HepG2 (cell line): Measurements from ENCODE around the gene FUBP3. TPM values are rescaled to one million over a fixed set of nuclear protein-coding genes. Genes with fewer than 3 reads are reported as not detected.

ENCODE experiments used
- ARID3A ChIP-seq: IDR thresholded peaks from 2 replicates; pipeline ENCODE4 v1.6.1; 2012; ENCODE audit warnings: low read depth, low read length, improper control_type of control experiment
- ARNT2 ChIP-seq: sonication (generic); formaldehyde crosslinking; IDR thresholded peaks from 2 replicates; pipeline ENCODE4 v1.8.0; 2022; ENCODE audit warnings: mild to moderate bottlenecking, low read depth, missing genetic modification reagents, moderate library complexity
- FOXJ3 ChIP-seq: sonication (generic); formaldehyde crosslinking; IDR thresholded peaks from 2 replicates; pipeline ENCODE4 v1.4.0; 2020; ENCODE audit warnings: missing genetic modification reagents, mild to moderate bottlenecking, borderline replicate concordance
- HNRNPH1 ChIP-seq: fragments of 200-400 bp; formaldehyde crosslinking; optimal IDR thresholded peaks from 2 replicates; pipeline ENCODE3; 2017; ENCODE audit warnings: mild to moderate bottlenecking, low read depth, low read length
- IRF2 ChIP-seq: IDR thresholded peaks from 2 replicates; pipeline ENCODE4 v1.6.1; 2018; ENCODE audit warnings: missing genetic modification reagents, missing compliant biosample characterization
- JARID2 ChIP-seq: sonication (generic); formaldehyde crosslinking; IDR thresholded peaks from 2 replicates; pipeline ENCODE4 v1.8.1; 2023; ENCODE audit warnings: missing genetic modification reagents, inconsistent platforms; ENCODE audit not compliant: insufficient replicate concordance
- MIER2 ChIP-seq: IDR thresholded peaks from 2 replicates; pipeline ENCODE4 v1.6.1; 2016; ENCODE audit warnings: missing biosample characterization, missing genetic modification reagents
- NFE2 ChIP-seq: sonication (generic); formaldehyde crosslinking; IDR thresholded peaks from 2 replicates; pipeline ENCODE4 v1.4.0; 2020; ENCODE audit warnings: missing genetic modification reagents
- PCBP1 ChIP-seq: fragments of 200-400 bp; formaldehyde crosslinking; IDR thresholded peaks from 2 replicates; pipeline ENCODE4 v1.6.1; 2017; ENCODE audit warnings: mild to moderate bottlenecking, low read depth, low read length, borderline replicate concordance
- RFX5 ChIP-seq: IDR thresholded peaks from 2 replicates; pipeline ENCODE4 v1.6.1; 2011; ENCODE audit warnings: low read depth, low read length, improper control_type of control experiment
- SNAPC2 ChIP-seq: sonication (generic); formaldehyde crosslinking; IDR thresholded peaks from 2 replicates; pipeline ENCODE4 v1.8.1; 2022; ENCODE audit warnings: mild to moderate bottlenecking, missing genetic modification reagents
- TCF7 ChIP-seq: sonication (generic); IDR thresholded peaks from 2 replicates; pipeline ENCODE4 v1.6.1; 2016; ENCODE audit warnings: antibody characterized with exemption, low read depth
- ZNF136 ChIP-seq: sonication (generic); formaldehyde crosslinking; IDR thresholded peaks from 2 replicates; pipeline ENCODE4 v1.8.1; 2022; ENCODE audit warnings: low read depth, mild to moderate bottlenecking, moderate library complexity, missing genetic modification reagents
- ZNF20 ChIP-seq: sonication (generic); formaldehyde crosslinking; IDR thresholded peaks from 2 replicates; pipeline ENCODE4 v1.4.0; 2020; ENCODE audit warnings: mild to moderate bottlenecking, moderate library complexity, missing genetic modification reagents
- ZNF343 ChIP-seq: sonication (generic); formaldehyde crosslinking; IDR thresholded peaks from 2 replicates; pipeline ENCODE4 v1.4.0; 2020; ENCODE audit warnings: mild to moderate bottlenecking, missing genetic modification reagents
- ZNF430 ChIP-seq: sonication (generic); formaldehyde crosslinking; IDR thresholded peaks from 2 replicates; pipeline ENCODE4 v1.9.0; 2021; ENCODE audit warnings: mild to moderate bottlenecking, missing genetic modification reagents
- polyA plus RNA-seq, 8 experiments: library from polyadenylated mRNA; depleted of rRNA in 3 of 8; stranded (reverse) in 7 of 8; unstranded in 1 of 8; fragments of >200 nt; fragmentation: Illumina TruSeq in 4 of 8; extraction: Trizol in 4 of 8; gene quantifications; 2 replicates each; pipeline versions ENCODE4 v1.2.1 to v1.2.3, GENCODE V29; 2011 to 2016; ENCODE audit warnings: low read depth in 4 of 8, missing spikeins in 1 of 8, mixed read lengths in 1 of 8; ENCODE audit not compliant: insufficient read depth in 1 of 8
- total RNA-seq, 5 experiments: library from RNA; depleted of rRNA; stranded (reverse); fragments of >200 nt; fragmentation: Illumina TruSeq; extraction: Trizol; gene quantifications; 2 replicates each; pipeline ENCODE4 v1.2.3, GENCODE V29; 2016; ENCODE audit warnings: low read depth in 1 of 5
- TF ChIP-seq, protein P1 (sequence below): sonication (generic); formaldehyde crosslinking; IDR thresholded peaks from 2 replicates; pipeline ENCODE4 v1.5.1; 2020; ENCODE audit warnings: mild to moderate bottlenecking, missing genetic modification reagents, moderate library complexity
- TF ChIP-seq, protein P2 (sequence below): sonication (generic); formaldehyde crosslinking; conservative IDR thresholded peaks from 2 replicates; pipeline ENCODE4 v1.4.0; 2020; ENCODE audit warnings: missing genetic modification reagents
- TF ChIP-seq, protein P3 (sequence below): sonication (generic); formaldehyde crosslinking; IDR thresholded peaks from 2 replicates; pipeline ENCODE4 v1.5.0; 2020; ENCODE audit warnings: missing genetic modification reagents
- TF ChIP-seq, protein P4 (sequence below): sonication (generic); formaldehyde crosslinking; conservative IDR thresholded peaks from 2 replicates; pipeline ENCODE4 v1.8.0; 2022; ENCODE audit warnings: mild to moderate bottlenecking, moderate library complexity, missing genetic modification reagents

The FUBP3 gene
- total and polyA plus RNA-seq, 2 of the 13 experiments (the other 11 are each of a cell fraction or from before 2014, with no cell fraction given), result 28.7 to 40.0 TPM

- TF ChIP-seq, protein P1, sequence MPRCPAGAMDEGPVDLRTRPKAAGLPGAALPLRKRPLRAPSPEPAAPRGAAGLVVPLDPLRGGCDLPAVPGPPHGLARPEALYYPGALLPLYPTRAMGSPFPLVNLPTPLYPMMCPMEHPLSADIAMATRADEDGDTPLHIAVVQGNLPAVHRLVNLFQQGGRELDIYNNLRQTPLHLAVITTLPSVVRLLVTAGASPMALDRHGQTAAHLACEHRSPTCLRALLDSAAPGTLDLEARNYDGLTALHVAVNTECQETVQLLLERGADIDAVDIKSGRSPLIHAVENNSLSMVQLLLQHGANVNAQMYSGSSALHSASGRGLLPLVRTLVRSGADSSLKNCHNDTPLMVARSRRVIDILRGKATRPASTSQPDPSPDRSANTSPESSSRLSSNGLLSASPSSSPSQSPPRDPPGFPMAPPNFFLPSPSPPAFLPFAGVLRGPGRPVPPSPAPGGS, result peak; percentile 62; the same call in 1 of the 2 replicates
- TF ChIP-seq ZNF20 (CRISPR knock-in tag) (no peak), IRF2 (CRISPR knock-in tag) (peak; percentile 43; the same call in 1 of the 2 replicates), HNRNPH1 (no peak), FOXJ3 (CRISPR knock-in tag) (no peak; the same call in 1 of the 2 replicates), PCBP1 (no peak), TCF7 (no peak), ZNF430 (no peak; the same call in 1 of the 2 replicates), ARID3A (no peak), MIER2 (no peak), SNAPC2 (CRISPR knock-in tag) (0 out of 2 replicates have a peak, but pooled peaks have one; percentile 76), NFE2 (CRISPR knock-in tag) (no peak), RFX5 (peak; percentile 8; the same call in 1 of the 2 replicates), ZNF343 (peak; percentile 64; the same call in 1 of the 2 replicates), JARID2 (no peak), ARNT2 (CRISPR knock-in tag) (peak; percentile 66; the same call in 1 of the 2 replicates), ZNF136 (CRISPR knock-in tag) (no peak)
- TF ChIP-seq, protein P2, sequence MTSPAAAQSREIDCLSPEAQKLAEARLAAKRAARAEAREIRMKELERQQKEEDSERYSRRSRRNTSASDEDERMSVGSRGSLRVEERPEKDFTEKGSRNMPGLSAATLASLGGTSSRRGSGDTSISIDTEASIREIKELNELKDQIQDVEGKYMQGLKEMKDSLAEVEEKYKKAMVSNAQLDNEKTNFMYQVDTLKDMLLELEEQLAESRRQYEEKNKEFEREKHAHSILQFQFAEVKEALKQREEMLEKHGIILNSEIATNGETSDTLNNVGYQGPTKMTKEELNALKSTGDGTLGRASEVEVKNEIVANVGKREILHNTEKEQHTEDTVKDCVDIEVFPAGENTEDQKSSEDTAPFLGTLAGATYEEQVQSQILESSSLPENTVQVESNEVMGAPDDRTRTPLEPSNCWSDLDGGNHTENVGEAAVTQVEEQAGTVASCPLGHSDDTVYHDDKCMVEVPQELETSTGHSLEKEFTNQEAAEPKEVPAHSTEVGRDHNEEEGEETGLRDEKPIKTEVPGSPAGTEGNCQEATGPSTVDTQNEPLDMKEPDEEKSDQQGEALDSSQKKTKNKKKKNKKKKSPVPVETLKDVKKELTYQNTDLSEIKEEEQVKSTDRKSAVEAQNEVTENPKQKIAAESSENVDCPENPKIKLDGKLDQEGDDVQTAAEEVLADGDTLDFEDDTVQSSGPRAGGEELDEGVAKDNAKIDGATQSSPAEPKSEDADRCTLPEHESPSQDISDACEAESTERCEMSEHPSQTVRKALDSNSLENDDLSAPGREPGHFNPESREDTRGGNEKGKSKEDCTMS (CRISPR knock-in tag), result no peak
- TF ChIP-seq, protein P3, sequence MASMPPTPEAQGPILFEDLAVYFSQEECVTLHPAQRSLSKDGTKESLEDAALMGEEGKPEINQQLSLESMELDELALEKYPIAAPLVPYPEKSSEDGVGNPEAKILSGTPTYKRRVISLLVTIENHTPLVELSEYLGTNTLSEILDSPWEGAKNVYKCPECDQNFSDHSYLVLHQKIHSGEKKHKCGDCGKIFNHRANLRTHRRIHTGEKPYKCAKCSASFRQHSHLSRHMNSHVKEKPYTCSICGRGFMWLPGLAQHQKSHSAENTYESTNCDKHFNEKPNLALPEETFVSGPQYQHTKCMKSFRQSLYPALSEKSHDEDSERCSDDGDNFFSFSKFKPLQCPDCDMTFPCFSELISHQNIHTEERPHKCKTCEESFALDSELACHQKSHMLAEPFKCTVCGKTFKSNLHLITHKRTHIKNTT (CRISPR knock-in tag), result no peak
- TF ChIP-seq, protein P4, sequence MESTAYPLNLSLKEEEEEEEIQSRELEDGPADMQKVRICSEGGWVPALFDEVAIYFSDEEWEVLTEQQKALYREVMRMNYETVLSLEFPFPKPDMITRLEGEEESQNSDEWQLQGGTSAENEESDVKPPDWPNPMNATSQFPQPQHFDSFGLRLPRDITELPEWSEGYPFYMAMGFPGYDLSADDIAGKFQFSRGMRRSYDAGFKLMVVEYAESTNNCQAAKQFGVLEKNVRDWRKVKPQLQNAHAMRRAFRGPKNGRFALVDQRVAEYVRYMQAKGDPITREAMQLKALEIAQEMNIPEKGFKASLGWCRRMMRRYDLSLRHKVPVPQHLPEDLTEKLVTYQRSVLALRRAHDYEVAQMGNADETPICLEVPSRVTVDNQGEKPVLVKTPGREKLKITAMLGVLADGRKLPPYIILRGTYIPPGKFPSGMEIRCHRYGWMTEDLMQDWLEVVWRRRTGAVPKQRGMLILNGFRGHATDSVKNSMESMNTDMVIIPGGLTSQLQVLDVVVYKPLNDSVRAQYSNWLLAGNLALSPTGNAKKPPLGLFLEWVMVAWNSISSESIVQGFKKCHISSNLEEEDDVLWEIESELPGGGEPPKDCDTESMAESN (CRISPR knock-in tag), result peak; percentile 82
These were observed 101.7 kb downstream of the FUBP3 start (continued) for GRCh38 chr9:130680836-130681768.
